PC-9 (cell line): ENCODE measurements around the gene CAPN14. TPM values are rescaled to one million over a fixed set of nuclear protein-coding genes. Genes with fewer than 3 reads are reported as not detected.

Experiments
- Bru-seq: library from RNA; stranded (reverse); fragments of 400-500 nt; gene quantifications from one replicate; lab custom pipeline; 2021; lab: Mats Ljungman, UMichigan
- BruChase-seq, 2 experiments: library from RNA; stranded (reverse); fragments of 400-500 nt; gene quantifications; one replicate each; lab custom pipeline; 2021; lab: Mats Ljungman, UMichigan
- BruUV-seq: library from RNA; stranded (reverse); fragments of 400-500 nt; replicated peaks from 2 replicates; lab custom pipeline; 2021; lab: Mats Ljungman, UMichigan
- CTCF ChIA-PET: fragments of 300-600 bp; sonication (Branson Sonifier 250); formaldehyde crosslinking; loops from one replicate; lab custom pipeline; 2022; ENCODE audit warnings: antibody characterized with exemption; lab: Charles Lee
- POLR2A ChIA-PET: fragments of 300-600 bp; sonication (Branson Sonifier 250); formaldehyde crosslinking; loops from one replicate; lab custom pipeline; 2022; ENCODE audit warnings: antibody characterized with exemption; ENCODE audit not compliant: unreplicated experiment; lab: Charles Lee
- DNase-seq, 2 experiments: peaks; one replicate each; pipeline versions ENCODE4 v3.0.0 to v3.0.0-alpha.2; 2015 to 2022; ENCODE audit warnings: mixed read lengths in 1 of 2
- H2AFZ ChIP-seq: fragments of 200-600 bp; sonication (generic); 2 replicates; pipeline ENCODE4 v1.8.1; 2017; ENCODE audit warnings: antibody characterized with exemption
- H3F3A ChIP-seq: fragments of 200-600 bp; sonication (generic); 2 replicates; pipeline ENCODE4 v1.8.1; 2017; ENCODE audit warnings: antibody characterized with exemption, mild to moderate bottlenecking, low read depth; ENCODE audit not compliant: insufficient read depth
- H3K27ac ChIP-seq: fragments of 200-600 bp; sonication (generic); 2 replicates; pipeline ENCODE4 v1.6.1; 2016; ENCODE audit warnings: mixed run types
- H3K27me3 ChIP-seq: fragments of 200-600 bp; sonication (generic); 2 replicates; pipeline ENCODE4 v1.6.1; 2016; ENCODE audit warnings: low read depth, mixed run types; ENCODE audit not compliant: insufficient read depth
- H3K36me3 ChIP-seq: fragments of 200-600 bp; sonication (generic); 2 replicates; pipeline ENCODE4 v1.6.1; 2016; ENCODE audit warnings: low read depth, mixed run types
- H3K4me1 ChIP-seq: fragments of 200-600 bp; sonication (generic); replicated peaks from 2 replicates; pipeline ENCODE4 v1.6.1; 2016; ENCODE audit warnings: mixed run types; ENCODE audit not compliant: insufficient read depth
- H3K4me2 ChIP-seq: fragments of 200-600 bp; sonication (generic); 2 replicates; pipeline ENCODE4 v1.6.1; 2017; ENCODE audit warnings: mixed run types
- H3K4me3 ChIP-seq: fragments of 200-600 bp; sonication (generic); 2 replicates; pipeline ENCODE4 v1.6.1; 2016; ENCODE audit warnings: mixed run types
- H3K79me2 ChIP-seq: fragments of 200-600 bp; sonication (generic); 2 replicates; pipeline ENCODE4 v1.6.1; 2017; ENCODE audit warnings: low read depth, mixed run types
- H3K9me2 ChIP-seq: fragments of 200-600 bp; sonication (generic); 2 replicates; pipeline ENCODE4 v1.8.1; 2017; ENCODE audit warnings: mild to moderate bottlenecking; ENCODE audit not compliant: insufficient read depth
- H3K9me3 ChIP-seq: fragments of 200-600 bp; sonication (generic); 2 replicates; pipeline ENCODE4 v1.8.1; 2016; ENCODE audit warnings: low read depth; ENCODE audit not compliant: insufficient read depth
- H4K20me1 ChIP-seq: fragments of 200-600 bp; sonication (generic); 2 replicates; pipeline ENCODE4 v1.8.1; 2017; ENCODE audit not compliant: insufficient read depth
- EZH2 ChIP-seq: fragments of 200-600 bp; sonication (generic); IDR thresholded peaks from 2 replicates; pipeline ENCODE4 v1.8.0; 2017; ENCODE audit warnings: antibody characterized with exemption, low read depth
- intact Hi-C: fragments of 100-400 bp; cut with micrococcal nuclease; formaldehyde crosslinking; loops from one replicate; pipeline ENCODE4 v1.10.0; 2022; ENCODE audit not compliant: unreplicated experiment
- long read RNA-seq: library from polyadenylated mRNA; stranded (forward); transcript quantifications from one replicate; pipeline ENCODE4 v2.0.0, GENCODE V29; 2022
- total RNA-seq: library from RNA; stranded (reverse); gene quantifications from 2 replicates; pipeline ENCODE4 v1.2.3, GENCODE V29; 2021
- TF ChIP-seq, protein P1 (sequence below): fragments of 200-600 bp; sonication (generic); conservative IDR thresholded peaks from 2 replicates; pipeline ENCODE4 v1.6.1; 2017; ENCODE audit warnings: mixed run types, antibody characterized with exemption, mild to moderate bottlenecking, moderate library complexity

CAPN14 gene
- total RNA-seq (0.35 TPM in 2 replicates), Bru-seq, nascent RNA (percentile 21 among the genes with signal in this experiment), BruChase-seq, experiment 1, labeled RNA remaining after a 2-hour chase (percentile 15 among the genes with signal in this experiment), BruChase-seq, experiment 2, labeled RNA remaining after a 6-hour chase (percentile 16 among the genes with signal in this experiment)
- long read RNA-seq = 0 reads

DNA sequence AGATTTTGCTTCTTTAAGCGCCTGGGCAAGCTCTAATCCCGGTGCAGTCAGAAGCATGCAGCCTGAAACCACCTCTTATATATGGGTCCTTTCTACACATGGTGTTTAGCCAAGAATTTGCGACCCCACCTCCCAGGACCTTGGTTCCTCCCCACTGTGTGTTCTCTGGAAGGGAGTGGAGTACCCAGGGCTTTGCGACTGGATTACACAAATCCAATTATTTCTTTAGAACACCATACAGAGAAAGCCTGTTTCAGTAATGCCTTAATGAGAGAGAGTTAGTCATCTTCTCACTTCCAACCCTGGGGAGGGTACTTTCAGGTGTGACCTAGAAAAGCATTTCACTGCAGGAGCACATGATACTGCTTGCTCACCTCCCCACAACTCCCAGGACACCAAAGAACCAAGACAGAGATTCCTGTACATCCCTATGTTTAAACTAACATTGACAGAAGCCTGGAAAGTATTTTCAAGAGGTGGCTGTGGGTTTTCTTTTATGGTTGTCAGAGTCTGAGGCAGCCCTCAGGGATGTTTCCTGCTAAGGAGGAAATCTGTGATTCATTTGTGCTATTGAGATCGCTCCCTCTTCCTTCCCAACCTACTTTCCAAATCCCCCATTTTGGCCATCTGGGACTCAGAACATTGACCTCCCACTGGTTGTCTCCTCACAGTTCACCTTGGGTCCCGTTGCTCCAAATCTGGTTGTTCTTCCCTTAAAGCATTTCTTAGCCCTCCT lies at the start of gene CAPN14:
Gene CAPN14, minus strand, starts transcription at position 51 of the 736 bp plus-strand sequence. CDS start 12,068 bp downstream, outside the sequence.
- no peak within 1 kb of the TSS for H3K27ac ChIP-seq
- H3K4me3 ChIP-seq = no peak within 1 kb of the TSS
- BruUV-seq = no TSS peak
- no peaks in the 10 kb centered on the region for H3K4me1 ChIP-seq
- no peak for TF ChIP-seq EZH2
- TF ChIP-seq, protein P1, sequence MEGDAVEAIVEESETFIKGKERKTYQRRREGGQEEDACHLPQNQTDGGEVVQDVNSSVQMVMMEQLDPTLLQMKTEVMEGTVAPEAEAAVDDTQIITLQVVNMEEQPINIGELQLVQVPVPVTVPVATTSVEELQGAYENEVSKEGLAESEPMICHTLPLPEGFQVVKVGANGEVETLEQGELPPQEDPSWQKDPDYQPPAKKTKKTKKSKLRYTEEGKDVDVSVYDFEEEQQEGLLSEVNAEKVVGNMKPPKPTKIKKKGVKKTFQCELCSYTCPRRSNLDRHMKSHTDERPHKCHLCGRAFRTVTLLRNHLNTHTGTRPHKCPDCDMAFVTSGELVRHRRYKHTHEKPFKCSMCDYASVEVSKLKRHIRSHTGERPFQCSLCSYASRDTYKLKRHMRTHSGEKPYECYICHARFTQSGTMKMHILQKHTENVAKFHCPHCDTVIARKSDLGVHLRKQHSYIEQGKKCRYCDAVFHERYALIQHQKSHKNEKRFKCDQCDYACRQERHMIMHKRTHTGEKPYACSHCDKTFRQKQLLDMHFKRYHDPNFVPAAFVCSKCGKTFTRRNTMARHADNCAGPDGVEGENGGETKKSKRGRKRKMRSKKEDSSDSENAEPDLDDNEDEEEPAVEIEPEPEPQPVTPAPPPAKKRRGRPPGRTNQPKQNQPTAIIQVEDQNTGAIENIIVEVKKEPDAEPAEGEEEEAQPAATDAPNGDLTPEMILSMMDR = no peak
- H3K9me2 ChIP-seq = no peaks in the 10 kb centered on the region
- H2AFZ ChIP-seq = no peak within 1 kb of the TSS
- ChIA-PET CTCF (no interaction called here), POLR2A (no interaction called here)
- no peaks in the 10 kb centered on the region; the same call in 1 of the 2 replicates for H3F3A ChIP-seq
- H4K20me1 ChIP-seq = no peaks in the 10 kb centered on the region
- no peak within 1 kb of the TSS for H3K4me2 ChIP-seq
- no peaks in the 10 kb centered on the region for H3K79me2 ChIP-seq
- intact Hi-C loops = no loop called here
- no peaks in the 10 kb centered on the region for H3K27me3 ChIP-seq
- H3K36me3 ChIP-seq = no peaks in the 10 kb centered on the region
- no peaks in the 10 kb centered on the region for H3K9me3 ChIP-seq
- no peak for DNase-seq

DNA sequence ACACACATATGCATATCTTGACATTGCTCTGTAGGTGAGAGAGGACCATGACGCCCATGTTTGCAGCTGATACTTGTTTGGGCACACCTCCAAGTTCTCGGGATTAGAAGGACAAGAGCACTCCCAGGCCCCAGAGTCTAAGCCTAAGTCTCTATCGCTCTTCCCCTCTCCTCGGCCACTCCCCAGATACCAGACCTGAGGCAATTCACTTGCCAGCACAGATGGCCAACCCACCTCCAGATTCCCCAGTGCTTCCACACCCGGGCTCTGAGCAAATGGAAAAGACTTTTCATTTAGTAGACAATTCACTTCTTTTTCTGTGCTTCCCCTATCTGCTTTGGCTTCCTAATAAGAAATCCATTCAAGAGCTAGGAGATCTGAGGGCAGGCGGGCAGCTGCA lies 49.5 kb upstream of the CAPN14 start:
- H3K9me3 ChIP-seq = no peaks in the 10 kb centered on the region
- no peaks in the 10 kb centered on the region for H3F3A ChIP-seq
- no peaks in the 10 kb centered on the region for H3K79me2 ChIP-seq
- CTCF ChIA-PET = no interaction called here
- POLR2A ChIA-PET = no interaction called here
- H3K4me3 ChIP-seq = no peak overlapping the region
- H4K20me1 ChIP-seq = no peaks in the 10 kb centered on the region
- no peak for DNase-seq
- no peak overlapping the region for H3K27ac ChIP-seq
- intact Hi-C loops = no loop called here
- no peaks in the 10 kb centered on the region for H3K27me3 ChIP-seq
- no TSS peak for BruUV-seq
- no peak for TF ChIP-seq EZH2
- TF ChIP-seq, protein P1 = no peak
- H3K4me2 ChIP-seq = no peak overlapping the region
- no peaks in the 10 kb centered on the region for H3K4me1 ChIP-seq
- no peaks in the 10 kb centered on the region for H3K36me3 ChIP-seq
- H3K9me2 ChIP-seq = no peaks in the 10 kb centered on the region
- no peak overlapping the region for H2AFZ ChIP-seq

GRCh38 chr2:31265234-31265633 lies 47.9 kb upstream of the CAPN14 start:
- Histone ChIP-seq H3K9me3 (no peaks in the 10 kb centered on the region), H3K4me3 (no peak overlapping the region), H3K27me3 (no peaks in the 10 kb centered on the region), H3K9me2 (no peaks in the 10 kb centered on the region), H3F3A (no peaks in the 10 kb centered on the region), H3K4me1 (no peaks in the 10 kb centered on the region), H2AFZ (no peak overlapping the region), H3K36me3 (no peaks in the 10 kb centered on the region), H4K20me1 (no peaks in the 10 kb centered on the region), H3K79me2 (no peaks in the 10 kb centered on the region), H3K4me2 (no peak overlapping the region), H3K27ac (no peak overlapping the region)
- no TSS peak for BruUV-seq
- POLR2A ChIA-PET = no interaction called here
- CTCF ChIA-PET = no interaction called here
- TF ChIP-seq, protein P1 = no peak
- TF ChIP-seq EZH2 = no peak
- no peak for DNase-seq
- intact Hi-C loops = no loop called here
